Liver (tissue), 3 donors: ENCODE measurements around the gene LDHAL6B.

Source experiments
- CTCF ChIP-seq: fragments of 150-350 bp; IDR thresholded peaks from 2 replicates; pipeline ENCODE4 v1.5.1; 2017; ENCODE audit warnings: improper control_type of control experiment, low read depth, low read length; ENCODE audit not compliant: missing input control
- FOXA1 ChIP-seq: IDR thresholded peaks from 2 replicates; pipeline ENCODE4 v1.6.1; 2016; ENCODE audit warnings: antibody characterized with exemption
- GABPA ChIP-seq, 2 donors: IDR thresholded peaks in 1 of 2; conservative IDR thresholded peaks in 1 of 2; 2 replicates each; pipeline ENCODE4 v1.6.1; 2016; ENCODE audit warnings: antibody characterized with exemption in 2 of 2, mild to moderate bottlenecking in 1 of 2, moderate library complexity in 1 of 2
- HNF4A ChIP-seq, 2 donors: conservative IDR thresholded peaks; 2 replicates each; pipeline ENCODE4 v1.6.1; 2016; ENCODE audit warnings: antibody characterized with exemption in 2 of 2, mild to moderate bottlenecking in 2 of 2
- JUND ChIP-seq, 2 donors: IDR thresholded peaks; 2 replicates each; pipeline ENCODE4 v1.6.1; 2016; ENCODE audit warnings: antibody characterized with exemption in 2 of 2
- RAD21 ChIP-seq, 2 donors: IDR thresholded peaks; 2 replicates each; pipeline ENCODE4 v1.6.1; 2016; ENCODE audit warnings: antibody characterized with exemption in 2 of 2, mild to moderate bottlenecking in 2 of 2
- RXRA ChIP-seq, 2 donors: IDR thresholded peaks; 2 replicates each; pipeline ENCODE4 v1.6.1; 2017 to 2018; ENCODE audit warnings: antibody characterized with exemption in 2 of 2, mild to moderate bottlenecking in 1 of 2
- SP1 ChIP-seq: IDR thresholded peaks from 2 replicates; pipeline ENCODE4 v1.6.1; 2018; ENCODE audit warnings: antibody characterized with exemption, mild to moderate bottlenecking
- TAF1 ChIP-seq: conservative IDR thresholded peaks from 2 replicates; pipeline ENCODE4 v1.6.1; 2016; ENCODE audit warnings: antibody characterized with exemption, mild to moderate bottlenecking
- YY1 ChIP-seq: IDR thresholded peaks from 2 replicates; pipeline ENCODE4 v1.6.1; 2016; ENCODE audit warnings: antibody characterized with exemption, mild to moderate bottlenecking
- TF ChIP-seq, protein P1 (sequence below): IDR thresholded peaks from 2 replicates; pipeline ENCODE4 v1.6.1; 2016; ENCODE audit warnings: antibody characterized with exemption
- donor health status: healthy.
- donor health status: healthy.

DNA sequence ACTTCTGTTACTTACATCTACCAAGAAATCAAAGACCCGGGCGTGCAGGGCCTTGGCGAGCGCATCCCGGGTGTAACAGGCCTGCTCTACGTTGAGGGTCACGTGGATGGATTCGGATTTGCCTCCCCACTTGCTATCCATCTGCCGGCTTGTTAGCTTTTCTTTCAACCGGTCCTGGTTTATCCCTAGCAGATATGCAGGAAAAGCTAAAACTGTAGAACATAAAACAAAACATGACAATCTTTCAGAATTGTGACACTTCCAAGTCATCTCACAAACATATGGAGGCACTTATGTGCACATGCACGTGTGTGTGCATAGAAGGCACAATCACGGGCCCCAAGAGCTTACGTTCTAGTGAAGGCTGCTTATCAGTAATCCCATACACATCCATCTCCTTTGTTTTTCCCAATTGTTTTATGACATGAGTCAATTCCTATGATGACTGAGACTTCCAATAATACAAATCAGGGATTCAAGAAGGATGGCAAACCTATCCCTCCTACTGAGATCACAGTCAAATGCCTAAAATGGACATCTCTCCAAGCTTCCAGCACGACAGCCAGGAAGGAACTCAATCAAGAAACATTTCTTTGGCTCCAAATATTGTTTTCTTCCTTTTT is 11.3 kb downstream of the LDHAL6B start:
- TF ChIP-seq CTCF: no peak
- no peak for TF ChIP-seq HNF4A (conservative IDR thresholded peaks at IDR 0.05)
- TF ChIP-seq GABPA (IDR thresholded peaks at IDR 0.05 in 1 of 2, conservative IDR thresholded peaks at IDR 0.05 in 1 of 2): no peak
- TF ChIP-seq FOXA1: no peak
- no peak for TF ChIP-seq YY1
- no peak for TF ChIP-seq SP1
- no peak for TF ChIP-seq JUND (IDR thresholded peaks at IDR 0.05)
- TF ChIP-seq, protein P1, sequence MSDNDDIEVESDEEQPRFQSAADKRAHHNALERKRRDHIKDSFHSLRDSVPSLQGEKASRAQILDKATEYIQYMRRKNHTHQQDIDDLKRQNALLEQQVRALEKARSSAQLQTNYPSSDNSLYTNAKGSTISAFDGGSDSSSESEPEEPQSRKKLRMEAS: no peak
- TF ChIP-seq RAD21 (IDR thresholded peaks at IDR 0.05): no peak
- TF ChIP-seq TAF1: no peak
- TF ChIP-seq RXRA (IDR thresholded peaks at IDR 0.05): no peak
